AML-193 (cell line): Measurements from ENCODE around the gene SHC3.

Experiments used
- DNase-seq, 2 experiments: peaks; one replicate each; lab custom pipeline; 2025; lab: John Stamatoyannopoulos, UW

Gene SHC3

DNA sequence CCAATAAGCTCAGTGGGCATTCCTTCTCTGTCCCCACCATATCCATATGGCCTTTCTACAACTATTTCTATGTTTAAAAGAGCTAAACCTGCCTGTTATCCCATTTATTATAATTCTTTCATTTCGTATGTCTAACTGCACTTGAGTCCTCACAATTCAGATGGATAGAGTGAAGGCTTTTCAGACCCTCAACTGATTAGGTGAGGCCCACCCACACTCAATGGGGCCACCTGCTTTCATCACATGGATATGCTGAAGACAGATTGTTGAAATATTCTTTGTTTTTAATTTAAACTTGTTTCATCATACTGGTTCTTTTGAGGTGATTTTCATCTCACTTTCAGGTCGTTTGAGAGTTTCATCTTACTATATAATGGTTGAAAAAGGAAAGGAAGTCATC lies 193.0 kb downstream of the SHC3 start:
- no peak for DNase-seq

DNA sequence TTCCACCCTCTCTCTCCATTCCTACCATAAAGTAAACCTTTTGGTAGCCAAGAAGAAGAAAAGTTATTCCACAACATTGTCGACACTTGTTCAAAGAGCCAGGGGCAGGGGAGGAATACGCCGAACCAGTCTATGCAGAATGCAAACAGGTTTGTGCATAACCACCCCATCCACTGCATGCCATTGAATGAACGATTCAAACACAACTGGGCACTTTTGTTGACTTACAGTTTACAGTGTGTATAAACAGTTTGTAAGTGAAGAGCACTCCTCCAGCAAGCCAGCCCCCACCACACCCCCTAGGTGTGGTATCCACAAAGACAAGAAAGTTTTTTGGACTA lies 194.1 kb downstream of the SHC3 start:
- no peak for DNase-seq

DNA sequence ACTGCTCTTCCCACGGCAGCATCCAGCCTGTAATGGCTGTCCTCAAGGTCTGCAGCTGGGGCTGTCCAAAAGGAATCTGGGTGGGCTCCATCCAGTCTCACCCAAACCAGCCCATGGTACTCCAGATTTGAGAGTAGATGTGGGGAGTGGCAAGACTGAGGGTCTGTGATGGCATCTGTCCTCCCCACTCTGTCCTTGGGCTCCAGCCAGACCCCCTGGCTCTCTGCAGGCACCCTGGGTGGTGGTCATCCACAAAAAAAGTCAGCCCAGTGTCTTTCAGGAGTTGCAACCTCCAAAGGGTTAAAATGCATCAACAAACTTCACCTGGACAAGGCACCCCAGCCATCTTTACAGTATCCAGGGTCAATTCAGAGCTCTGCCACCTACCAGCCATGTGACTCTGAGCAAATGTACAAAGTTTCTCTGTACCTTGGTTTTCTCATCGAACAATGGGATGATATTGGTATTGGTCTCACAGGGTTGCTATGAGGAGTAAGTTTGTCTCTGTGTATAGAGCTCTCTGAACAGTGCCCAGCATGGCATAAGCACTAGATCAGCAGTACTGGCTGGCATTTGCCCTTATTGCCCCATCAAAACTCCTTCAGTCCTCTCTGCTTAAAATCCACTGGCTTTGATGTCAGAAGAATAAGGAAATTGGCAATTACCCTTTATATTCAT lies 194.6 kb downstream of the SHC3 start:
- no peak for DNase-seq

- DNase-seq: no peak
Measured at GRCh38 chr9:88980740-88981203, 197.8 kb downstream of the SHC3 start.

GRCh38 chr9:88979791-88980190 lies 198.8 kb downstream of the SHC3 start:
- DNase-seq: no peak

DNA sequence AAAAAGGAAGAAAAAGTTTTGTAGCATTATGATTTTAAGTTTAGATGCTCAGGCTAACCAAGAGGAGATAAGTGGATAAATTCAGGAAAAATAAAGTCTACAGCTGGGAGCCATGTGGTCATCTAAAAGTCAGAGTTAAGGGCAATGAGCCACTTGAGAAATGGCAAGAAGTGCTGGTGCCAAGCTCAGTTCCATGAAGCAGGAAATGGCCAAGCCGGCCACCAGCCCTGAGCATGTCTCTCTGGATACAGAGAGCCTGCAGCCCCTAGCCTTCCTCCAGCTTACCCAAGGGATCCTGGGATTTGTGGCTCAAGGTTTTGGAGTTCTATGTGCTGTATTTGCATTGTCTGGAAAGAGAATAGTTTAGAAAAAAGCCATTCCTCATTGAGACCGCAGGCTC lies 199.6 kb downstream of the SHC3 start:
- no peak for DNase-seq

DNA sequence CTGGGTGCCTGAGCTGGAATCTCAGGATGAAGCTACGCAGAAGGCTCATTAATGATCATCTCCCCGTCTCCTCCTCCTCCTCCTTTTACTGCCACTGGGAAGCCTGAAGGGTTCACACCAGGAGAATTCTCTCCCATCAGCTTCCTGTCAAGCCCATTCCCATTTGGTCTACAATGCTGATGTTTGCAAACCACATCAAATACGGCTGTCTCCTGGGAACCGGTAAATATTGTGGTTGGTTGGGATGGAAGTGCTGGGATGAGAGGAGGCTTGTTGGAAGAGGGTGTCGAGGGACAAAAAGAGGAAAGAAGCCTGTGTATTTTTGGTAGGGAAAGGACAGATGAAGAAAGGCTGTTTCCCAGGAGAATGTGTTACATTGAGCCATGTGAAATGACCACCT lies 200.6 kb downstream of the SHC3 start:
- DNase-seq: no peak

DNA sequence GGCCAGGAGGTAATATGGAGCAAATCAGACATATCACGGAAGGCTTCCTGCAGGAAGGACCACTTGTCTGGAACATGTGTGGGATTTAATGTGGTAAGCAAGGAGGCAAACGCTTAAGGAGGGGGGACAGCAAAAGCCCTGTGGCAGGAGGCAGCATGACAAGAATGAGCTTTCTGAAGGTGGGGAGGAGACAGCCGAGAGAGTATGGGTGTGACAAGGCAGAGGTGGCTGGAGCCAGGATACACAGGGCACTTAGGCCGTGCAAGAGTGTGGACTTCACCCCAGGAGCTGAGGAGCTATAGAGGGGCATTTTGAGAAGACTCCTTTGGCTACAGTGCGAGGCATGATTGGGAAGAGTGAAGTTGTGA lies 201.7 kb downstream of the SHC3 start:
- DNase-seq: no peak

DNA sequence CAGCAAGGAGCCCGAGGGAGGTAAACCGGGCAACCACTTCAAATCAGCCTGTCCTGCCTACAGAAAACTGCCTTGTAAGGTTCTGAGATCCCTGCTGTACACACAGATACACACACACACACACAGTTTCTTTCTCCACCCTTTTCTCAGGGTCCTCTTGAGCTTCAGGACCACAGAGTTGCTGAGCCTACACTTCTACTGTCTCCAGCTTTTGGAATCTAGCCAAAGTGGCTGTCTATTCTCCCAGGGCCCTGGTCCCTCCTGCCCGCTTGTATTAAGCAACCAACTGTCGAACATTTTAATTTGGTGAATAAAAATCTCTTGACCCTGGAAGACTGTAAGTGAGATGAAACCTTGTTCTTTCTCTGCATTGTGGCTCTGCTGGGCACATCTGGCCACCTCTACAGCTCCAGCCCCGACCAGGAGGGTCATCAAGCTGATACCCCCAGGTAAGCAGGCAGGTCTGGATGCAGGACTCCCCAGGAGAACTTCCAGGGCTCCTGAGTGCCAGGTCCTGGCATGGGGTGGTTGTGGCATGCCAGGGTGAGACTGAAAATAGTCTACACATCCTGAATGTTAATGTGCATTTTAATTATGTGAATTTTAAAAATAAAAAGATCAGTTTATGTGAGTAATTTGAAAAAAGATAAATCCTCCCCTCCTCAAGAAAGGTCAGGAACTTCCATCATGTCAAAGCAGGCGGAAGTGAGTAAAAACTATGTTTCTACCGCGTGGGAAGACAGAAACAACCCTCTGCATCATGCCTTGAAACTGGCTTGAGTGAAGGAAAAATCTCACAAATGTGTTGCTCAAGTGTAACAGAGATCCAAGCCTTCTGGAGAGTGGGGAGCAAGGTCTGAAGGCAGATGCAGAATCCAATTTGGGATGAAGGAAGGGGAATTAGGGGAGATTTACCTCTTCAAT lies 202.4 kb downstream of the SHC3 start:
- DNase-seq: no peak

- no peak for DNase-seq
Measured at GRCh38 chr9:88974641-88975040, 204.0 kb downstream of the SHC3 start.

- no peak for DNase-seq
Measured at GRCh38 chr9:88973281-88974045, 205.2 kb downstream of the SHC3 start.

DNA sequence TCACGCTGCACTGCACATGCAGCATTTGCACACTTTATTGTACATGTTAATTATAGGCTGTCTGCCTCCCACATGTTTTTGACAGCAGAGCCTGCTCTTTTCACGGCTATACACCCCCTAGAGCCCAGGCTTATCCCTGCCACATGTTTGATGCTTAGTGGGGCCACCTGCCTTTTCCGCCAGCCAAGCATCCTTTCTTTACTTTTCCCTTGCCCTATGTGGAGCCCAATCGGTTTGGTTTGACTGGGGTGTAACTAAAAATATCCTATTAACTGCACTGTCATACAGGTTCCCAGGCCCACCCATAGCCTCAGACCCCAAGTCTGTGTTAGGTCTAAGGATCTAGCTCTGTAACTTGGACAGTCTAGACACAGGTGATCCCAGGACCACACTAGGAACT lies 206.2 kb downstream of the SHC3 start:
- no peak for DNase-seq

DNA sequence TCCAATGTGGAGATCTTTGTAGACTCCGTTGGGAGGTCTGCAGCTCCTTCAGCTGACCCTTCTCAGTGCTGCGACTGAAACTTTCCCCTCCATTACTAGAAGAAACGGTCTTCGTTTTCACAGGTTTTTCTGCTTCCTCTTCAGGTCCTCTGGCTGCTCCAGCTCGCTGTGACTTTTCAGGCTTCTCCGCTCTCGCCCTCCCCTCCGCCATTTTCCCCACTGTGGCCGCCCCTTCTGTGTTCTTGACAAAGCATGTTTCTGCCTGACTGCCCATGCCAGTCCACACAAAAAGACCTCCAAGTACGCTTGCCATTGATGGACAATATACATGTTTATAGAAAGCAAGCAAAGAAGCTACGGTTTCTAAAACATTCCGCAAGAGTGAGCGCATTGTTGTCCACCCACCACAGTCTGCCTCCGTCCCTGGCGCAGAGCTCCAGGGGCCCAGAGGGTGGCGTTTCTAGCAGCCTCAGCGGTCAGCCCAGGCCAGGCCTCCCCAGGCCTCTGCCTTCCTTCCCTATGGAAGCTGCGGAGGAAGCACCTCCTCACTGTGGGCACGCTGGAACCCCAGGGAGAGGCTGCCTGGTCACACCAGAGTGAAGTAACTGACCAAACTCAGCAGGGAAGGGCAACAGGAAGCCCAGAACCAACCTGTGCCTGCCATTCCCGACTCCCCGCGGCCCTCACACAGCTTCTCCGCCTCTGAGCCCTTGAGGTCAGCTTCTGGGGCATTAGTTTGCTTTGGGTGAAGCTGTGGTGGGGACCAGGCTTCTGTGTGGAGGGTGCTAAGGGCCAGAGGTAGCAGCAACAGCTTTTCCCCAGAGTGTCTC lies 207.3 kb downstream of the SHC3 start:
- DNase-seq: no peak

DNA sequence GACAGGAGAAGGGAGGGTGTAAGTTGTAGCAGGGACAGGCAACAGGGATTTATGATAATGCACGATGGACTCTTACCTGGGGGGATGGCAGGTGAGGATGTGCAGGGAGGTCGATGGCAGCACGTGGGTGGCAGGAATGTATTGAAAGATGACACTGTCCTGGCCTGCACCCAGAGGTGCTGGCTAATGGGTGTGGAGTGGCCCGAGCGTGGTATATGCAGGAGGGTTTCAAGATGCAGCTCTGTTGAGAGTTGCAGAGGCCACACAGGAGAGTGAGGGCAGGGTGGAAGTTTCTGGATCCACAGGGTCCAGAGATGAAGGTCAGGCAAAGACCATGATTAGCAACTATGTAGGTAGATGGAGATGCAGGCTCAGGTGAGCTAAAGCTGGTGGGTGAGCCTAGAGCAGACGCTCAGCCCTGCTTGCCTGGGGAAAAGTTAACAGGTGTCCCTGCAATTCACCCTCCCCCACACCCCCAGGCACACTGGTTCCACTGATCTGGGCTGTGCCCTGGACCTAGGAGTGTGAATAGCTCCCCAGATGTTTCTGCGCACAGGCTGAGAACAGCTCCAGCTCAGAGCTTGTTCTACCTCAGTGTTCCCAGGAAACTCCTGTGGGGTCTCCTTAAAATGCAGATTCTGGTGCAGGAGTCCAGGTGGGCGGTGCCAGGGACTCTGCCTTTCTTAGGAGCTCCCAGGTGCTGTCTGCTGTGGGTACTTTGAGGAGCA lies 208.8 kb downstream of the SHC3 start:
- no peak for DNase-seq

- no peak for DNase-seq
Measured at GRCh38 chr9:88968799-88969198, 209.8 kb downstream of the SHC3 start.

GRCh38 chr9:88966894-88967676 lies 211.5 kb downstream of the SHC3 start:
- DNase-seq: no peak

DNA sequence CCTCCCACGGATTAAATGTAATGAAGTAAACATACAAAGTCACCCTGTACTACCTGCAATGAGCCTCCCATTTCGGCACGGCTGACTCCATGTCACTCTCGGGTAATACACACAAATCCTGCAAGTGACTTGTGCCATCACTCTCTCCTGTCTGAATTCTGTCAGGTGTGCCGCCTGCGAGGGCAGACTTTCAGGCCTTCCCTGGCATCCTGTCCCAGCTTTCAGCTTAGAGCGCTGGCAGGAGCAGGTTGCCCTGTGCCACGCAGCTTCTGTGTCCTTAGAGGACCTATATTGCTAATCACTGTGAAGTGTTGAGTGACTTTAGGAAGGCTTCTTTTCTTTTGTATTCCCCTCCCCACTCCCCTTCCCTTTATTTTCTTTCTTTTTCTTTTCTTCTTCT lies 213.1 kb downstream of the SHC3 start:
- no peak for DNase-seq

DNA sequence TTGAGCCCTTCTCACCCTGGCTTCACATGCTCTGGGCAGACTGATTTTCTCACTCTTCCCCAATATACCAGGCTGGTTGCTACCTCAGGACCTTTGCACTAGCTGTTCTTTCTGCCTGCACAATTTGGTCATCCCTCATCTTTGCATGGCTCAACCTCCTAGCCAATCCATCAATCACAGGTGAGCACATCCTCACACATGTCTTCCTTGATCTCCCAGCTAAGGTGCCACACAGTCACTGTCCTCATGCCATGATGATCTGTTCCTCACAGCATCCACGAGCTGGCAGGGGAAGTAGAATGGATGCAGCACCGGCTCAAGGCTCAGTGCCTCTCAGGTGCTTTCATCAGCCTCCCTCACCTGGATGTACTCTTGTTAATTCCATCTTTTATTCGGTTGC lies 218.0 kb downstream of the SHC3 start:
- DNase-seq: no peak

DNA sequence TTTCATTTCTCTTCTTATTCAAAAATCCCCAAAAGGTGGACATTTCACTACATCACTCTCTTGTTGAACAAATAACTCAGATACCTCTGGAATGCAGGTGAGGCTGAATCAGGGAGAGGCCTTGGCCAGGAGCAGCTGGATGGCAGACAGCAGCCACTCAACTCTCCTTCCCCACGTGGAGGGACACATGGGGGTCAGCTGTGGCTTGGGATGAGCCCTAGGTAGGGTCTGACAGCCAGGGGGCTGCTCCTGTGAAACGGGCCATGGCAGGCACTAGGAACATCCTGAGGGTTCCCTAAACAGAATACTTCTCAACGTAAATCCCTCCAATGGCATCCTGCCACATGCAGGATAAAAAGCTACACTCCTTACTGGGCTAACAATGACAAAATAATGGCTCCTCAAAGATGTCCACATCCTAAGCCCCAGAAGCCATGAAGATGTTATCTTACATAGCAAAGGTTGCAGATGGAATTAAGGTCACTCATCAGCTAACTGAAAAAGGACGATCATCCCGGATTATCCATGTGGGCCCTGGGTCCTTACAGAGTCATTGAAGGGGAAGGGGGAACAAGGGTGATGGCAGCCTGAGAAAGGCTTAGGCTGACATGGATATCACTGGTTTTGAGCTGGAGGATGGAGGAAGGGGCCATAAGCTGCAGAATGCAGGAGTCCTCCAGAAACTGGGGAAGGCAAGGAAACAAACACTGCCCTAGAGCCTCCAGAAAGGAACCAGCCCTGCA lies 218.7 kb downstream of the SHC3 start:
- no peak for DNase-seq

DNA sequence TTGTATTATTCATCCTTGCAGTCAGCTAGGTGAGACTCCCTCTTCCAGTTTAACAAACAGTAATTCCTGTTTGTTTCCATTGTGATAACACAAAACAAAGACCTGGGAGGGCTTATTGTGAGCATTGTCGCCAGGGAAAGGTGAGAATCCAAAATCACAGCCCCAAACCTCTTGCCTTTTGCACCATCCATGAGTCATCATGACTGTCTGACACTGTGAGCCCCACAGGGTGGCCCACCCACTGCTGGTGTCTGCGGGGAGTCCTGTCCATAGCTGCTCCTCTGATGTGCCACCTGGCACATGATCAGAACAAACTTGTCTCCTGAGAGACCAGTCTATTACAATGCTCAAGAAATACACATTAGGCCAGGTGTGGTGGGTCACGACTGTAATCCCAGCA lies 221.1 kb downstream of the SHC3 start:
- DNase-seq: no peak
